CD4-positive, CD25-positive, alpha-beta regulatory T cell (primary cell): Measurements from ENCODE around the gene FCGR3A. TPM values are rescaled to one million over a fixed set of nuclear protein-coding genes. Genes with fewer than 3 reads are reported as not detected.
"Not testable (repeated sequence)": the region's sequence is repeated elsewhere in the genome, so short reads cannot be mapped to it uniquely, and the experiment has no call there.

Source experiments
- ATAC-seq, 2 donors: fragments of 150-1000 bp; cut with Tn5 transposase; one replicate each; pipeline ENCODE4 v1.10.0; 2021; ENCODE audit warnings: low read depth in 2 of 2, moderate number of reproducible peaks in 2 of 2, moderate library complexity in 1 of 2
- DNase-seq, 3 donors: peaks; one replicate each; pipeline versions ENCODE4 v3.0.0 to v3.0.0-alpha.2; 2012 to 2022; ENCODE audit warnings: mixed read lengths in 1 of 3
- H3K27ac ChIP-seq: one replicate; pipeline ENCODE4 v1.7.0; 2013; ENCODE audit warnings: mild to moderate bottlenecking, low read length; ENCODE audit not compliant: insufficient read depth, poor library complexity, severe bottlenecking
- H3K27me3 ChIP-seq: one replicate; pipeline ENCODE4 v1.7.0; 2013; ENCODE audit warnings: low read length; ENCODE audit not compliant: control insufficient read depth, insufficient read depth
- H3K36me3 ChIP-seq: one replicate; pipeline ENCODE4 v1.7.0; 2013; ENCODE audit warnings: mild to moderate bottlenecking, low read length, moderate library complexity; ENCODE audit not compliant: control insufficient read depth, insufficient read depth
- H3K4me1 ChIP-seq: 2 replicates; pipeline ENCODE4 v1.7.0; 2013; ENCODE audit warnings: mild to moderate bottlenecking, low read length; ENCODE audit not compliant: insufficient read depth, control insufficient read depth, poor library complexity, severe bottlenecking
- H3K4me3 ChIP-seq: one replicate; pipeline ENCODE4 v1.7.0; 2013; ENCODE audit warnings: low read depth, mild to moderate bottlenecking, low read length, moderate library complexity
- H3K9me3 ChIP-seq, 2 experiments: 1 replicate in 1 of 2; 2 replicates in 1 of 2; pipeline ENCODE4 v1.7.0; 2013; ENCODE audit warnings: low read length in 2 of 2, mild to moderate bottlenecking in 1 of 2, moderate library complexity in 1 of 2; ENCODE audit not compliant: control insufficient read depth in 2 of 2
- H3K27ac Mint-ChIP-seq, 3 donors: one replicate each; pipeline ENCODE4 v1.8.0; 2020 to 2022; ENCODE audit warnings: mild to moderate bottlenecking in 3 of 3, mixed read lengths in 3 of 3, moderate library complexity in 2 of 3
- H3K27me3 Mint-ChIP-seq: one replicate; pipeline ENCODE4 v1.8.0; 2022; ENCODE audit warnings: mild to moderate bottlenecking, mixed read lengths
- H3K36me3 Mint-ChIP-seq: one replicate; pipeline ENCODE4 v1.8.0; 2020; ENCODE audit warnings: mixed read lengths
- H3K4me1 Mint-ChIP-seq, 4 donors: one replicate each; pipeline ENCODE4 v1.8.0; 2020 to 2022; ENCODE audit warnings: mixed read lengths in 4 of 4, mild to moderate bottlenecking in 1 of 4
- H3K4me3 Mint-ChIP-seq, 4 donors: one replicate each; pipeline ENCODE4 v1.8.0; 2020 to 2022; ENCODE audit warnings: mild to moderate bottlenecking in 4 of 4, mixed read lengths in 4 of 4, moderate library complexity in 3 of 4
- H3K9me3 Mint-ChIP-seq, 7 donors: one replicate each; pipeline ENCODE4 v1.8.0; 2020 to 2022; ENCODE audit warnings: mixed read lengths in 7 of 7, mild to moderate bottlenecking in 3 of 7, moderate library complexity in 2 of 7
- polyA plus RNA-seq, 4 donors: library from polyadenylated mRNA; unstranded; fragments of 300-500 nt; fragmentation: Illumina TruSeq; gene quantifications; one replicate each; pipeline ENCODE4 v1.2.3, GENCODE V29; 2021
- total RNA-seq: library from RNA; stranded (reverse); gene quantifications from one replicate; pipeline ENCODE4 v1.2.3, GENCODE V29; 2022

The FCGR3A gene
- total RNA-seq: not detected
- under 1 TPM in 3 of 4 donors, not detected in 1; 0.52 to 0.83 (median 0.79) TPM for polyA plus RNA-seq

DNA sequence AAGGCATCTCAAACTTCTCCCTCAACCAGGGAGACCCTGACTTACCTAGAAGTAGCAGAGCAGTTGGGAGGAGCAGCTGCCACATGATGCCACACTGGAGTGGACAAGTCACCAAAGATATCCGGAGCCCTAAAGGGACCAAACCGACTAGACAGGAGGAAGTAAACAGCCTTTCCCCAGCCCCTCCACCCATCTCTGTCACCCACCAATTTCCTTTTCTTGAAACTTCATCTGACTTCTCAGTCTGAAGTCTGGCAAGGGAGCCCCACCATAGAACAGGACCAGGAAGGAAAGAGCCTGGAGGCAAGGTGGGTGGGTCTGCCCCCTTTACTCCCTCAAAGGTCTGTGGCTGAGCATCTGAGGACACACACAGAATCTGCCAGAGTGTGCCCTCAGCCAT is at the start of gene FCGR3A:
FCGR3A (minus strand) TSS at position 167 of the 400 bp plus-strand sequence; CDS start at position 85, 82 bp downstream.
- ATAC-seq: no peak
- no peak within 1 kb of the TSS for H3K4me3 ChIP-seq

DNA sequence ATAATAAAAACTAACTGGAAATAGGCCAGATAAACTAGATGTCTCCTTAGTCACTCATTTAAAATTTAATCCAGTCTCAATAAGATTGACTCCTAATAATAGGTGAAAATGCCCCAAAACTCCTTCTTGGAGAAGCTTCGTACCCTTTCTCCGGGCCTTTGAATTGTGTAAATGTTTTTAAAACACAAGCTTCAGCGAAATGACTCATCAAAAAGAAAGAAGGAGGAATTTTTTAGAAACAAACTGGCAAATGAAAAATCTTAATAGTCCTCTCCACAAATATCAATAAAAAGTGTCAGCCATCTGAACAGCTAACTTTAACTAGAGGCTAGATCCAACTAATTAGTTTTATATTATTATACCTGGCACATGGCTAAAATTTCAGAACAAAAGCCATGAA is 47.5 kb upstream of the FCGR3A start:
- H3K27me3 Mint-ChIP-seq, H3K27ac ChIP-seq, H3K4me1 Mint-ChIP-seq, H3K27ac Mint-ChIP-seq, H3K4me3 Mint-ChIP-seq, H3K9me3 Mint-ChIP-seq, H3K4me3 ChIP-seq, DNase-seq, H3K36me3 ChIP-seq, ATAC-seq, H3K27me3 ChIP-seq, H3K4me1 ChIP-seq, H3K9me3 ChIP-seq, H3K36me3 Mint-ChIP-seq: not testable (repeated sequence)

More for the DNA sequence above, at the start of gene FCGR3A:
- H3K36me3 ChIP-seq: no peaks in the 10 kb centered on the region
- H3K9me3 Mint-ChIP-seq: peaks cover 0 to 2% (median 0%) of the 10 kb centered on the region in 7 donors
- no peak within 1 kb of the TSS for H3K27ac ChIP-seq
- no peaks in the 10 kb centered on the region for H3K27me3 ChIP-seq
- no peaks in the 10 kb centered on the region for H3K9me3 ChIP-seq
- no peak for DNase-seq
- peaks cover 7% of the 10 kb centered on the region for H3K27me3 Mint-ChIP-seq
- H3K4me1 Mint-ChIP-seq: peaks cover 0 to 8% (median 2%) of the 10 kb centered on the region in 4 donors
- H3K27ac Mint-ChIP-seq: no peak within 1 kb of the TSS
- H3K4me1 ChIP-seq: no peaks in the 10 kb centered on the region
- no peaks in the 10 kb centered on the region for H3K36me3 Mint-ChIP-seq
- no peak within 1 kb of the TSS for H3K4me3 Mint-ChIP-seq

DNA sequence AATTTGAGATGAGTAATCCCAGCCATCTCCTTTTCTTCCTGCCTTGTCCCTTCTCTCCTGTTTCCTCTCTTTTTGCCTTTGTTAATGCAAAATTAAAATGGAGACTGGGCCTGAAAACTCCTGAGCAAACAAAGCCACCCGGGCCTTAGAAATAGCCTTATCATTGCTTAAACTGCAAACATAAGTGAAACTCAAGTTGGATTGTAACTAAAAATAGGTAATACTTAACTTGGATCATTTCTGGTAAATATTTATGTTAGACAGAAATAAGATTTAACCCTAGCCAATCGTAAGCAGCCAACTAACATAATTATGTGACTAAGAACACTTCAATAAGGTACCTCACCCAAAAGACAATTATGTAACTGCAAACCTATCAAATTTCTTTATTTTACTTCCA is 46.0 kb upstream of the FCGR3A start:
- H3K9me3 Mint-ChIP-seq, H3K36me3 Mint-ChIP-seq, H3K27me3 ChIP-seq, H3K4me3 Mint-ChIP-seq, H3K27ac Mint-ChIP-seq, H3K4me1 Mint-ChIP-seq, H3K9me3 ChIP-seq, H3K27ac ChIP-seq, ATAC-seq, H3K4me1 ChIP-seq, H3K27me3 Mint-ChIP-seq, DNase-seq, H3K4me3 ChIP-seq, H3K36me3 ChIP-seq: not testable (repeated sequence)

DNA sequence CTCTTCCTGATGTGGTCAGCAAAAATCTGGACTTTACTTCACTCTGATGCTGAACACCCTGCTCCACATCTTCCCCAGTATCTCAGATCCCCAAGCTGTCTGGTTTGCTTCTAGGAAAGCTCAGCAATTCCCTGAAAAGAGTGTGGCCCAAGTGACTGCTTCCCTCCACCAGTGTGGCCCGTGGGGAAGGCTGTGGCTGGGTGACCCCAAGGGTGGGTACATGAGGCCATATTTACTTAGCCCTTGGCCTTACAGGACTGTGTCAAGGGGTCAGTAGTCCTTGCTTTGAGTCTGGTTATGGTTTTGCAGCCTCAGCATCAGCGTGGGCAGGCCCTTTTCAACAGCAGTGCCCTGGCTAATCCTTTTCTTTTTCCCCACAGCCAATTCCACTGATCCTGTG is 45.6 kb upstream of the FCGR3A start:
- H3K9me3 ChIP-seq, H3K4me1 Mint-ChIP-seq, H3K4me1 ChIP-seq, H3K36me3 Mint-ChIP-seq, DNase-seq, H3K27me3 Mint-ChIP-seq, H3K36me3 ChIP-seq, H3K9me3 Mint-ChIP-seq, ATAC-seq, H3K4me3 ChIP-seq, H3K4me3 Mint-ChIP-seq, H3K27ac ChIP-seq, H3K27me3 ChIP-seq, H3K27ac Mint-ChIP-seq: not testable (repeated sequence)

DNA sequence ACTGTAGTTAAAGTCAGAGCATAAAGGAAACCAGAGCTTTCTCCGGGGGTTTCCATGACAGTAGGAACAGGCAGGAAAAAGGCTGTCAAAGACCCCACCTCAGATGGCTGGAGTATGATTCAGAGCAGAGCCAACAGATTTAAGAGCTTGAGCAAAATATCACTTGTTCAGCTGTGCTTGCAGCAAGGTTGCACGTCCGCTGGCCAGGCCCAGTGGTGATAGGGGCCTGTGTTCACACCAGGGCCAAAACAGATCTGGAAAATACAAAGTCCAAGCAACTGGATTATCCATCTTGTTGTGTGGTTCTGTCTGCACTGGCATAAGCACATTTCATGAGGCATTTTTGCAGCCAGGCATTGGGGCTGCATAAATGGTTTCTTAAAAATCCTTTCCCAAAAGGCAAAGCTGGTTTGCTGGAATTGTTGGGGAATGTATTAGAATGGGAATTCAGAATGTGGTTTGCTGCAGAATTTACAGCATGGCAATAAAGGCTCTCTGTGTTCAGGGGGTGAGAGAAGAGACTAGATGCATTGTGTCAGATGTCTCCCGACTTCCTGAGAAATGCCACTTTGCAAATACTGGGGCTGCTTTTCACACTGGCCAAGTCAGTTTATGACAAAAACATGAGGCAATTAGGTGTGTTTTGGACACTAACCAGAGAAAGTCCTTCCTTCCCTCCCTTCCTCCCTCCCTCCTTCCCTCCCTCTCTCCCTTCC is 44.8 kb upstream of the FCGR3A start:
- H3K4me3 Mint-ChIP-seq, H3K27ac ChIP-seq, H3K36me3 Mint-ChIP-seq, H3K9me3 Mint-ChIP-seq, H3K9me3 ChIP-seq, H3K27me3 ChIP-seq, H3K27ac Mint-ChIP-seq, ATAC-seq, H3K27me3 Mint-ChIP-seq, DNase-seq, H3K4me3 ChIP-seq, H3K36me3 ChIP-seq, H3K4me1 Mint-ChIP-seq, H3K4me1 ChIP-seq: not testable (repeated sequence)

DNA sequence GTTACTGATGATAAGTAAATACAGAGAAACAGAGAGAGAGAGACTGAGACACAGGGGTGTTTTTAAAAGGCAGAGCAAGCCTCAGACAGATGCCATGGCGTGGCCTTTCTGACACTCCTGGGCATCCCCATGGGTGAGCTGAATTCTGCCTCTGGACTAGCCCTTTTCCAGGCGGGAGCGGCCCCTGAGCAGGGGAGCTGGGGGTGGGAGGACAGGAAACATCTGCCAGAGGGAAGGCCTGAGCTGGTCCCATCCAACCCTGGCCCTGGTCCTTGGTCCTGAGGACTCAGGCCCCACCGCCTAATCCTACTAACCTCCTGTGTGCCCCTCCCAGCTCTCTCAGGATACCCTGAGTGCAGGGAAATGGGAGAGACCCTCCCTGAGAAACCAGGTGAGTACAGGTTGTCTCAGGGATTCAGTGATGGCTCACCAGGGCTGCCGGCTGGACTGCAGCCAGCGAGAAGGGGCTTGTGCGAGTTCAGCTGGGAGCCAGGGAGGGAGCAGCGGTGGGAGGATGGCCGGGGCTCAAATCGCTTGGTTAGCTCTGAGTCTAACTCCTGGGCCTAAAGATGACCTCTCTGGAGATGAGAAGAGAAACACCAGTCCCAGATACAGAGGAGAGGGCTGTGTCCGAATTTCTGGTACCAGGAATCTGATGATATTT is 43.6 kb upstream of the FCGR3A start:
- not testable (repeated sequence) for H3K27me3 ChIP-seq, ATAC-seq, H3K36me3 ChIP-seq, H3K4me3 ChIP-seq, H3K27me3 Mint-ChIP-seq, H3K9me3 Mint-ChIP-seq, H3K4me1 Mint-ChIP-seq, H3K36me3 Mint-ChIP-seq, H3K4me3 Mint-ChIP-seq, H3K27ac ChIP-seq, H3K4me1 ChIP-seq, H3K9me3 ChIP-seq, H3K27ac Mint-ChIP-seq, DNase-seq

DNA sequence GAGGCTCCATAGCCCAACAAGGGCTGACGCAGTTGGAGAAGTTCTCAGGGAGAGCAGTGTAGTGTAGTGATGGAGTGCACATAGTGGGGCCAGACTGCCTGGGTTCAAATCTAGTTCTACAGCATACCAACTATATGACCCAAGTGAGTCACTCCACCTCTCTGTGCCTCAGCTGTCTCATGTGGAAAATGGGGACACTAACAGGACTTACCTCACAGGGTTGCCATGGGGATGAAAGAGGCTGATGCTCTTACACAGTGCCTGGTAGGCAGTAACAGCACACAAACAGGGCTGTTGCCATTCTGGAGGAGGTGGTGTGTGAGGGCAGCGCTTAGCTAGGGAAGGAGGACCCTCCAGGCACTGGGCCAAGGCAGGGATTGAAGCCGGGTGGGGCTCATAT is 43.0 kb upstream of the FCGR3A start:
- H3K9me3 ChIP-seq, H3K4me3 ChIP-seq, ATAC-seq, H3K4me3 Mint-ChIP-seq, H3K4me1 Mint-ChIP-seq, H3K27me3 ChIP-seq, DNase-seq, H3K36me3 Mint-ChIP-seq, H3K27ac ChIP-seq, H3K36me3 ChIP-seq, H3K27ac Mint-ChIP-seq, H3K4me1 ChIP-seq, H3K27me3 Mint-ChIP-seq, H3K9me3 Mint-ChIP-seq: not testable (repeated sequence)

DNA sequence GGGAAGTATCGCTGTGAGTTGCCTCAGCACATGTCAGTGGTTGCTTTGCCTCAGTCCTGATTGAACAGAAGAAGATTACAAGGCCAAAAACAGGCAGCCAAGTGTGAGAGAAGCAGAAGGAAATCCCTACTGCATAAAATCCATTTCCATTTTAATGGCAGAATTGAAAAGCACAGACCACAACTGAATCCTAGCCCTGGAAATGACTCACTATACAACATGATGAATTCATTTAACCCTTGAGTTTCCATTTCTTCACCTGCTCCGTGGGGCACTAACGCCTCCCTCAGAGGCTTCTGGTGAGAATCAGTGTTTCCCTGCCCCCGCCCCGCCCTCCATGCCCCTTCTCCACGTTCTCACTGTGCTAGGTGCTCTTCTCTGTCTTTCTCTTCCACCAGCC is 40.3 kb upstream of the FCGR3A start:
- not testable (repeated sequence) for DNase-seq, ATAC-seq, H3K4me3 Mint-ChIP-seq, H3K27ac Mint-ChIP-seq, H3K4me3 ChIP-seq, H3K27ac ChIP-seq, H3K27me3 Mint-ChIP-seq, H3K4me1 Mint-ChIP-seq, H3K9me3 Mint-ChIP-seq, H3K4me1 ChIP-seq, H3K27me3 ChIP-seq, H3K36me3 ChIP-seq, H3K9me3 ChIP-seq, H3K36me3 Mint-ChIP-seq
